GM19025 (cell line): ENCODE measurements around the gene FAM237A.

ENCODE experiments used
- ATAC-seq: cut with Tn5 transposase; IDR thresholded peaks from one replicate; pipeline ENCODE4 v1.9.1; 2021; ENCODE audit warnings: mild to moderate bottlenecking, low read depth, moderate library complexity; ENCODE audit not compliant: unreplicated experiment

The FAM237A gene

GRCh38 chr2:206688453-206688852 lies 46.2 kb downstream of the FAM237A start:
- no peak for ATAC-seq

DNA sequence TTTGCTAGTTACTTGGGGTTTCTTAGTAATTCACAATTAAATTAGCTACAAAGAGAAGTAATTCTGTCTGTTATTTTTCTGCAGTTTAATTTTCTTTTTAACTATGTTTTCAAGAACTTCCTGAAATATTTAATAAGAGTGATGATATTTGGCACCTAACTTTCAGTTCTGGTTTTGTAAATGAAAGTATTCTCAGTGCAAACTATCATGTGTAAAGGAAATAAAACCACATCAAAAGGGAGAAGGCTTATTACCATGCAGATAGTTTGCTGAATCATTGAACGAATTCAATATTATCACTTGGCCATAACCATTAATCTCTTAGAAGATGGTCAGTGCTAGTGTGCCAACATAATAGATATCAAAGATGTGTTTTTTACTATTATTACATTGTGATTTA lies 46.7 kb downstream of the FAM237A start:
- no peak for ATAC-seq

DNA sequence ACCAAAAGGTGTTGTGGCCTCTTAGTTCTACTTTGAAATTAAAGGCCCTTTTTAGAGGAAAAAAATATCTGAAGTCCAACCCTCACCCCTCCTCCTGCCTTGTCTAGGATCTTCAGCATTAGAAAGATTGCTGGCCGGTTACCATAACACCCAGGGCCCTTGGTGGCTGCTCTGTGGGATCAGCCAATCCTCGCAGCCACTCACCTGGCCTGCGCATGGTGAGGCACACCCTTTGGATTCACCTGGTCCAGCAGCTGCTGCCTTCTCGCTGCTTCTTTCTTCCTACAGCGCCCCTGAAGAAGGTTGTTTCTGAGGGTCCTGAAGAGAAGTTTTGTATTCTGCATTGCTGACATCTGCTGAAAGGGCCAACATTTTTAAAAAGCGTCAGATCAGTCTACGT lies 50.7 kb downstream of the FAM237A start:
- no peak for ATAC-seq

DNA sequence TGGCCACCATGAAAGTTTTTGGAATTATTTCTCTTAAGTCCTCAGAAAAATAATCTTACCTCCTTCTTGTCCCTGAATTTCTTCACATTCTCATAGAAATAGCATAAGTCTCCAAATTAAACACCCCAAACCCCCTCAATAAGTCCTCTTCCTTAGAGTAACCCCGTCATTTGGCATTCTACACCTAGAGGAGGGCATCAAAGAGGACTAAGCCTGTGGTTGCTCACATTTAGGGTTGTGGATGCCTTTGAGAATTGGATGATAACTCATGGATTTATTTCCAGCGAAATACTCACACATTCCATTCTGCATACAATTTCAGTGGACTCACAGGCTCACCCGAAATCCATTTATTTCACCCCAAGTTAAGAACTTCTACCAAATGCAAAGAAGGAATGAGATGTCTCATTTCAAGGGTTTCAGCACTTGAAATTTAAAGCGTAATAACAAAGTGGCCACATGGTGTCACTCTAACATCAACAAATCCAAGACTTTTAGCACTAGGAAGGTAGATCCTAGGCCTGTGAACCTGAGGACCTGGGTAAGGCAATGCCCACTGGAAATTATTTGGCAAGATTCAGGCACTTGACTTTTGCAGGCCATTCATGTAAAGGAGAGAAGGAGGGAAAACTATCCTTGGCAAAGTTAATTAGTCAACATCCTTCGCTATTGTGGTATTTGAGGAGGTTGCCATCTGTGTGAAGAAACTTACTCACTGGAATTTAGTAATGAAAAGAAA lies 51.3 kb downstream of the FAM237A start:
- no peak for ATAC-seq

DNA sequence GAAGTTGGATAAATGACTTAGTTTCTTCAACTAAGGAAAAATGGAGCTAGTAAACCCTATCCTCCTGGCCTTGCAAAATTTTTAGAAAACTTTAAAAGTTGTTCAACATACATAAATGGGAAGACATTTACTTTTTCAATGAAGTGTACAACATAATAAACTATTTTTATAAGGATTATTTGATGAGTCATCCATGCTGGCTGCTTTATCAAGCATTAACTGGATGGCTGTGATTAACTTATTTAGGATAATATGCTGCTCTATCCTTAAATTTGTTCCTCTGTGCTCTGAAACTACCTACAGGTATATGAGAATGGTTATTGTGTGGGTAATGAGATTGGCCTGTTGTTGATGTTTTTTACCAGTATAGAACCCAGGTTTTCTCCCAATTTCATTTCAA lies 54.6 kb downstream of the FAM237A start:
- no peak for ATAC-seq

DNA sequence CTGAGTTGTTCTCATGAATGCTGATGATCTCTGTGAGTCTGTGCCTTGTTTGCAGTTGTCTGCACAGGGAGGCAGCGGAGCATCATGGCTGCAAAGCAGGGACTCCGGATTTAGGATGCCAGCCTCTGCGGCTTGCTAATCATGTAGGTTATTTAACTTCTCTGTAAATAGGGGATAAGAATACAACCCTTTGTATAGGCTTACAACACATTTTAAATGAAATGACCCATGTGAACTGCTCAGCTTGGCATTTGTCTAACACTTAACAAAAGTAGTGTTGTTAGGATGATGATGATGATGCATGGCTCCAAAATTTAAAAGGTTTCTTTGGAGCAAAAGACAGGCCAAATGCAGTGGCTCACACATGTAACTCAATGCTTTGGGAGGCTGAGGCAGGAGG lies 56.5 kb downstream of the FAM237A start:
- no peak for ATAC-seq
